ENCODE measurements around the gene LPAR1. TPM values are rescaled to one million over a fixed set of nuclear protein-coding genes. Genes with fewer than 3 reads are reported as not detected.
A peak's percentile ranks its signal among the peaks of the same experiment; 100 is the strongest.

The LPAR1 gene
- total and polyA plus RNA-seq, 2 donors (not counting 1 experiment from before 2014, with no cell fraction given) = 0.06 TPM; not detected in 1

GRCh38 chr9:110935829-110936228 lies 102.4 kb downstream of the LPAR1 start:
- Histone ChIP-seq H3K4me2 (replicated peaks; ENCODE audit: low read depth, low read length, poor library complexity, severe bottlenecking) (no peak overlapping the region), H4K20me1 (ENCODE audit: control insufficient read depth, insufficient read depth, low read length, poor library complexity, severe bottlenecking) (no peaks in the 10 kb centered on the region), H3K4me3 (ENCODE audit: control extremely low read depth in 1 of 5, extremely low read depth in 1 of 5, insufficient read depth in 1 of 5, low read depth in 2 of 5, low read length in 4 of 5) (no peak overlapping the region), H3K27ac (ENCODE audit: low read length in 2 of 2) (no peak overlapping the region), H2AFZ (ENCODE audit: insufficient read depth, low read depth, low read length, poor library complexity, severe bottlenecking) (no peak overlapping the region), H3K9ac (ENCODE audit: low read length) (no peak overlapping the region), H3K4me1 (ENCODE audit: control insufficient read depth in 2 of 2, insufficient read depth in 2 of 2, low read length in 2 of 2) (no peaks in the 10 kb centered on the region), H3K79me2 (ENCODE audit: control insufficient read depth, insufficient read depth, low read length) (no peaks in the 10 kb centered on the region), H3K27me3 (replicated peaks in 1 of 4; ENCODE audit: control extremely low read depth in 1 of 4, control insufficient read depth in 3 of 4, insufficient read depth in 4 of 4, low read length in 3 of 4) (no peaks in the 10 kb centered on the region), H3K9me3 (ENCODE audit: control extremely low read depth in 1 of 3, control insufficient read depth in 2 of 3, insufficient read depth in 1 of 3, low read length in 2 of 3) (no peaks in the 10 kb centered on the region), H3K36me3 (replicated peaks in 1 of 2; ENCODE audit: control extremely low read depth in 1 of 2, control insufficient read depth in 1 of 2, extremely low read depth in 1 of 2, insufficient read depth in 2 of 2, low read length in 1 of 2) (no peaks in the 10 kb centered on the region)
- Mint-ChIP-seq H3K27ac (no peak overlapping the region), H3K4me3 (no peak overlapping the region), H3K9me3 (ENCODE audit: insufficient read depth) (peaks cover 6% of the 10 kb centered on the region), H3K4me1 (peaks cover 5% of the 10 kb centered on the region), H3K27me3 (no peaks in the 10 kb centered on the region)
- intact Hi-C loops (cut with micrococcal nuclease) = no loop called here
- ATAC-seq (ENCODE audit: low read depth) = no peak
- TF ChIP-seq CTCF (IDR thresholded peaks at IDR 0.05) (no peak), EZH2 (IDR thresholded peaks at IDR 0.05; ENCODE audit: borderline replicate concordance, insufficient read depth, low read depth, low read length, poor library complexity, severe bottlenecking) (no peak)
- no peak for DNase-seq
- CTCF ChIA-PET = no interaction called here
- 71% methylated on average over 1 of the region's 3 CpGs for WGBS (ENCODE audit: insufficient coverage)
- POLR2A ChIA-PET = no interaction called here

- Histone ChIP-seq H3K27me3 (replicated peaks in 1 of 4; ENCODE audit: control extremely low read depth in 1 of 4, control insufficient read depth in 3 of 4, insufficient read depth in 4 of 4, low read length in 3 of 4) (no peaks in the 10 kb centered on the region), H4K20me1 (ENCODE audit: control insufficient read depth, insufficient read depth, low read length, poor library complexity, severe bottlenecking) (no peaks in the 10 kb centered on the region), H3K36me3 (replicated peaks in 1 of 2; ENCODE audit: control extremely low read depth in 1 of 2, control insufficient read depth in 1 of 2, extremely low read depth in 1 of 2, insufficient read depth in 2 of 2, low read length in 1 of 2) (no peaks in the 10 kb centered on the region), H3K4me1 (ENCODE audit: control insufficient read depth in 2 of 2, insufficient read depth in 2 of 2, low read length in 2 of 2) (no peaks in the 10 kb centered on the region), H3K9me3 (ENCODE audit: control extremely low read depth in 1 of 3, control insufficient read depth in 2 of 3, insufficient read depth in 1 of 3, low read length in 2 of 3) (no peaks in the 10 kb centered on the region), H3K4me3 (ENCODE audit: control extremely low read depth in 1 of 5, extremely low read depth in 1 of 5, insufficient read depth in 1 of 5, low read depth in 2 of 5, low read length in 4 of 5) (no peak overlapping the region), H2AFZ (ENCODE audit: insufficient read depth, low read depth, low read length, poor library complexity, severe bottlenecking) (peak overlapping the region; percentile 24), H3K79me2 (ENCODE audit: control insufficient read depth, insufficient read depth, low read length) (no peaks in the 10 kb centered on the region), H3K9ac (ENCODE audit: low read length) (no peak overlapping the region), H3K4me2 (replicated peaks; ENCODE audit: low read depth, low read length, poor library complexity, severe bottlenecking) (no peak overlapping the region), H3K27ac (ENCODE audit: low read length in 2 of 2) (no peak overlapping the region)
- TF ChIP-seq CTCF (IDR thresholded peaks at IDR 0.05) (no peak), EZH2 (IDR thresholded peaks at IDR 0.05; ENCODE audit: borderline replicate concordance, insufficient read depth, low read depth, low read length, poor library complexity, severe bottlenecking) (no peak)
- Mint-ChIP-seq H3K9me3 (ENCODE audit: insufficient read depth) (peaks cover 2% of the 10 kb centered on the region), H3K4me3 (no peak overlapping the region), H3K27me3 (no peaks in the 10 kb centered on the region), H3K27ac (no peak overlapping the region), H3K4me1 (no peaks in the 10 kb centered on the region)
- DNase-seq (no peak), ATAC-seq (ENCODE audit: low read depth) (no peak)
- ChIA-PET POLR2A (no interaction called here), CTCF (no interaction called here)
- intact Hi-C loops (cut with micrococcal nuclease) = no loop called here
- 46% methylated on average over 4 of the region's 4 CpGs for WGBS (ENCODE audit: insufficient coverage)
Measured at GRCh38 chr9:110933350-110934001, 104.8 kb downstream of the LPAR1 start.

Data from B cell (primary cell).